GM23338 (cell line): ENCODE data around the gene MDGA2. TPM values are rescaled to one million over a fixed set of nuclear protein-coding genes. Genes with fewer than 3 reads are reported as not detected.

Experiments used
- ATAC-seq: fragments of 200-7000 bp; cut with Tn5 transposase; 3 replicates; pipeline ENCODE4 v1.9.1; 2020
- DNase-seq: peaks from one replicate; pipeline ENCODE4 v3.0.0-alpha.2; 2015; ENCODE audit warnings: low spot score
- H2AFZ ChIP-seq: fragments of 200-600 bp; sonication (generic); 2 replicates; pipeline ENCODE4 v1.8.0; 2016; ENCODE audit warnings: antibody characterized with exemption, mild to moderate bottlenecking, moderate library complexity
- H3F3A ChIP-seq: fragments of 200-600 bp; sonication (generic); replicated peaks from 2 replicates; pipeline ENCODE4 v1.8.0; 2017; ENCODE audit warnings: antibody characterized with exemption, mixed run types, low read depth
- H3K27ac ChIP-seq: fragments of 200-600 bp; sonication (generic); 2 replicates; pipeline ENCODE4 v1.6.1; 2016; ENCODE audit warnings: low read depth
- H3K27me3 ChIP-seq: fragments of 200-600 bp; sonication (generic); 2 replicates; pipeline ENCODE4 v1.8.0; 2016; ENCODE audit warnings: mild to moderate bottlenecking, mixed run types, moderate library complexity; ENCODE audit not compliant: insufficient read depth
- H3K36me3 ChIP-seq: fragments of 200-600 bp; sonication (generic); 2 replicates; pipeline ENCODE4 v1.8.0; 2016; ENCODE audit warnings: mild to moderate bottlenecking; ENCODE audit not compliant: insufficient read depth
- H3K4me1 ChIP-seq: fragments of 200-600 bp; sonication (generic); 2 replicates; pipeline ENCODE4 v1.8.0; 2016; ENCODE audit warnings: mild to moderate bottlenecking, moderate library complexity; ENCODE audit not compliant: insufficient read depth
- H3K4me2 ChIP-seq: fragments of 200-600 bp; sonication (generic); 2 replicates; pipeline ENCODE4 v1.7.1; 2017; ENCODE audit warnings: mixed run types
- H3K4me3 ChIP-seq: fragments of 200-600 bp; sonication (generic); 2 replicates; pipeline ENCODE4 v1.6.1; 2016; ENCODE audit warnings: mixed run types
- H3K79me2 ChIP-seq: fragments of 200-600 bp; sonication (generic); replicated peaks from 2 replicates; pipeline ENCODE4 v1.8.0; 2017; ENCODE audit warnings: mild to moderate bottlenecking; ENCODE audit not compliant: insufficient read depth
- H3K9me2 ChIP-seq: fragments of 200-600 bp; sonication (generic); 2 replicates; pipeline ENCODE4 v1.8.0; 2017; ENCODE audit not compliant: insufficient read depth
- H4K20me1 ChIP-seq: fragments of 200-600 bp; sonication (generic); replicated peaks from 2 replicates; pipeline ENCODE4 v1.8.0; 2017; ENCODE audit warnings: mild to moderate bottlenecking; ENCODE audit not compliant: insufficient read depth
- H3K27ac Mint-ChIP-seq: 2 replicates; pipeline ENCODE4 v1.8.0; 2020; ENCODE audit warnings: inconsistent platforms, mild to moderate bottlenecking, moderate library complexity, mixed read lengths
- H3K27me3 Mint-ChIP-seq: 3 replicates; pipeline ENCODE4 v1.8.0; 2022; ENCODE audit warnings: low read depth, mild to moderate bottlenecking, moderate library complexity, mixed read lengths, inconsistent platforms; ENCODE audit not compliant: insufficient read depth, poor library complexity
- H3K36me3 Mint-ChIP-seq: 3 replicates; pipeline ENCODE4 v1.8.0; 2021; ENCODE audit warnings: low read depth, mild to moderate bottlenecking, inconsistent platforms, moderate library complexity, mixed read lengths
- H3K4me1 Mint-ChIP-seq: 3 replicates; pipeline ENCODE4 v1.8.0; 2020; ENCODE audit warnings: mild to moderate bottlenecking, inconsistent platforms, mixed read lengths
- H3K4me3 Mint-ChIP-seq: 3 replicates; pipeline ENCODE4 v1.8.0; 2021; ENCODE audit warnings: moderate library complexity, mild to moderate bottlenecking, inconsistent platforms, mixed read lengths
- H3K9me3 Mint-ChIP-seq: 3 replicates; pipeline ENCODE4 v1.8.0; 2020; ENCODE audit warnings: moderate library complexity, mild to moderate bottlenecking, inconsistent platforms, mixed read lengths
- CREB1 ChIP-seq: fragments of 250-450 bp; sonication (Bioruptor Pico); IDR thresholded peaks from 2 replicates; pipeline ENCODE4 v1.5.0; 2020; ENCODE audit warnings: low read depth, mild to moderate bottlenecking, moderate library complexity
- EZH2 ChIP-seq: fragments of 200-600 bp; sonication (generic); IDR thresholded peaks from one replicate; pipeline ENCODE4 v1.8.0; 2017; ENCODE audit warnings: antibody characterized with exemption, mild to moderate bottlenecking, low read depth; ENCODE audit not compliant: unreplicated experiment
- EZH2phosphoT487 ChIP-seq: fragments of 200-600 bp; sonication (generic); IDR thresholded peaks from one replicate; pipeline ENCODE4 v1.8.1; 2018; ENCODE audit warnings: antibody characterized with exemption; ENCODE audit not compliant: unreplicated experiment
- JUNB ChIP-seq: IDR thresholded peaks from one replicate; pipeline ENCODE4 v1.6.1; 2016; ENCODE audit warnings: antibody characterized with exemption; ENCODE audit not compliant: unreplicated experiment
- NANOG ChIP-seq: IDR thresholded peaks from 2 replicates; pipeline ENCODE4 v1.6.1; 2016; ENCODE audit warnings: antibody characterized with exemption, borderline replicate concordance
- POLR2AphosphoS5 ChIP-seq: IDR thresholded peaks from 2 replicates; pipeline ENCODE4 v1.6.1; 2016; ENCODE audit warnings: antibody characterized with exemption, low read depth
- STAT1 ChIP-seq: IDR thresholded peaks from one replicate; pipeline ENCODE4 v1.6.1; 2016; ENCODE audit warnings: antibody characterized with exemption; ENCODE audit not compliant: unreplicated experiment
- ZNF114 ChIP-seq: fragments of 250-450 bp; sonication (Bioruptor Pico); IDR thresholded peaks from 2 replicates; pipeline ENCODE4 v1.5.0; 2020; ENCODE audit warnings: mild to moderate bottlenecking, moderate library complexity
- ZNF331 ChIP-seq: fragments of 250-450 bp; sonication (Bioruptor Pico); IDR thresholded peaks from 2 replicates; pipeline ENCODE4 v1.5.0; 2020; ENCODE audit warnings: low read depth, mild to moderate bottlenecking, moderate library complexity
- polyA plus RNA-seq: library from polyadenylated mRNA; unstranded; fragments of >200 nt; fragmentation: Nextera tagmentation; extraction: Ambion mirVana; gene quantifications from 2 replicates; pipeline ENCODE4 v1.2.1, GENCODE V29; 2016
- total RNA-seq: library from RNA; depleted of rRNA; stranded (reverse); fragments of >200 nt; shearing (Covaris generic); gene quantifications from 2 replicates; pipeline ENCODE4 v1.2.3, GENCODE V29; 2014
- TF ChIP-seq, protein P1 (sequence below), 2 experiments: fragments of 200-600 bp in 1 of 2; sonication (generic) in 1 of 2; conservative IDR thresholded peaks; 2 replicates each; pipeline versions ENCODE4 v1.5.1 to v1.6.1; 2016 to 2017; ENCODE audit warnings: antibody characterized with exemption in 2 of 2, low read depth in 2 of 2, mild to moderate bottlenecking in 2 of 2, moderate library complexity in 1 of 2
- TF ChIP-seq, protein P2 (sequence below): IDR thresholded peaks from 2 replicates; pipeline ENCODE4 v1.6.1; 2016; ENCODE audit warnings: antibody characterized with exemption
- TF ChIP-seq, protein P3 (sequence below): fragments of 250-450 bp; sonication (Bioruptor Pico); IDR thresholded peaks from 2 replicates; pipeline ENCODE4 v1.5.0; 2020; ENCODE audit warnings: mild to moderate bottlenecking, moderate library complexity
- TF ChIP-seq, protein P4 (sequence below): IDR thresholded peaks from one replicate; pipeline ENCODE4 v1.6.1; 2018; ENCODE audit warnings: antibody characterized with exemption; ENCODE audit not compliant: unreplicated experiment

Gene MDGA2
- total and polyA plus RNA-seq, 2 experiments from 2014 or later, result 0.68 to 1.7 TPM

DNA sequence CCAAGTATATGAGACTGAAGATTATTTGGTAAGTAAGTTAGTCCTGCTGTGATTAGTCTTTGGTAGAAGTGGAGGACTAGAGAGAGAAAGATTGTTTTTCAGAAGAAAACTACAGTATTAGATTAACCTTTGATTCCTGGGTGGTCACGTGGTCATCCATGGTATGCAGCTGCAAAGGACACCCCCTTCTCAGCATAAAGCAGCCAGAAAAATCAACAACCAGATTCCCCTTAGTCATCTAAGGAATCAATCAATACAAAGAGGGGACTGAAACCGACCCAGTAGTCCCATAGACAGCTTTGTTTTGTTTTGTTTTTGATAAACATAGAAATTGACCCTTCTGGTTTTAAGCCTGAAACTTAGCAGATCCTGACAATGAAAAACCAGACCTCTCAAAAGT lies 30.3 kb upstream of the MDGA2 start:
- TF ChIP-seq JUNB (no peak), EZH2phosphoT487 (no peak), ZNF331 (CRISPR knock-in tag) (no peak), NANOG (no peak), ZNF114 (CRISPR knock-in tag) (no peak), CREB1 (CRISPR knock-in tag) (no peak), EZH2 (no peak), STAT1 (no peak), POLR2AphosphoS5 (no peak)
- TF ChIP-seq, protein P1, sequence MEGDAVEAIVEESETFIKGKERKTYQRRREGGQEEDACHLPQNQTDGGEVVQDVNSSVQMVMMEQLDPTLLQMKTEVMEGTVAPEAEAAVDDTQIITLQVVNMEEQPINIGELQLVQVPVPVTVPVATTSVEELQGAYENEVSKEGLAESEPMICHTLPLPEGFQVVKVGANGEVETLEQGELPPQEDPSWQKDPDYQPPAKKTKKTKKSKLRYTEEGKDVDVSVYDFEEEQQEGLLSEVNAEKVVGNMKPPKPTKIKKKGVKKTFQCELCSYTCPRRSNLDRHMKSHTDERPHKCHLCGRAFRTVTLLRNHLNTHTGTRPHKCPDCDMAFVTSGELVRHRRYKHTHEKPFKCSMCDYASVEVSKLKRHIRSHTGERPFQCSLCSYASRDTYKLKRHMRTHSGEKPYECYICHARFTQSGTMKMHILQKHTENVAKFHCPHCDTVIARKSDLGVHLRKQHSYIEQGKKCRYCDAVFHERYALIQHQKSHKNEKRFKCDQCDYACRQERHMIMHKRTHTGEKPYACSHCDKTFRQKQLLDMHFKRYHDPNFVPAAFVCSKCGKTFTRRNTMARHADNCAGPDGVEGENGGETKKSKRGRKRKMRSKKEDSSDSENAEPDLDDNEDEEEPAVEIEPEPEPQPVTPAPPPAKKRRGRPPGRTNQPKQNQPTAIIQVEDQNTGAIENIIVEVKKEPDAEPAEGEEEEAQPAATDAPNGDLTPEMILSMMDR (conservative IDR thresholded peaks at IDR 0.05; ENCODE audit: low read depth in 2 of 2), result no peak
- TF ChIP-seq, protein P2, sequence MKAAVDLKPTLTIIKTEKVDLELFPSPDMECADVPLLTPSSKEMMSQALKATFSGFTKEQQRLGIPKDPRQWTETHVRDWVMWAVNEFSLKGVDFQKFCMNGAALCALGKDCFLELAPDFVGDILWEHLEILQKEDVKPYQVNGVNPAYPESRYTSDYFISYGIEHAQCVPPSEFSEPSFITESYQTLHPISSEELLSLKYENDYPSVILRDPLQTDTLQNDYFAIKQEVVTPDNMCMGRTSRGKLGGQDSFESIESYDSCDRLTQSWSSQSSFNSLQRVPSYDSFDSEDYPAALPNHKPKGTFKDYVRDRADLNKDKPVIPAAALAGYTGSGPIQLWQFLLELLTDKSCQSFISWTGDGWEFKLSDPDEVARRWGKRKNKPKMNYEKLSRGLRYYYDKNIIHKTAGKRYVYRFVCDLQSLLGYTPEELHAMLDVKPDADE, result no peak
- TF ChIP-seq, protein P3, sequence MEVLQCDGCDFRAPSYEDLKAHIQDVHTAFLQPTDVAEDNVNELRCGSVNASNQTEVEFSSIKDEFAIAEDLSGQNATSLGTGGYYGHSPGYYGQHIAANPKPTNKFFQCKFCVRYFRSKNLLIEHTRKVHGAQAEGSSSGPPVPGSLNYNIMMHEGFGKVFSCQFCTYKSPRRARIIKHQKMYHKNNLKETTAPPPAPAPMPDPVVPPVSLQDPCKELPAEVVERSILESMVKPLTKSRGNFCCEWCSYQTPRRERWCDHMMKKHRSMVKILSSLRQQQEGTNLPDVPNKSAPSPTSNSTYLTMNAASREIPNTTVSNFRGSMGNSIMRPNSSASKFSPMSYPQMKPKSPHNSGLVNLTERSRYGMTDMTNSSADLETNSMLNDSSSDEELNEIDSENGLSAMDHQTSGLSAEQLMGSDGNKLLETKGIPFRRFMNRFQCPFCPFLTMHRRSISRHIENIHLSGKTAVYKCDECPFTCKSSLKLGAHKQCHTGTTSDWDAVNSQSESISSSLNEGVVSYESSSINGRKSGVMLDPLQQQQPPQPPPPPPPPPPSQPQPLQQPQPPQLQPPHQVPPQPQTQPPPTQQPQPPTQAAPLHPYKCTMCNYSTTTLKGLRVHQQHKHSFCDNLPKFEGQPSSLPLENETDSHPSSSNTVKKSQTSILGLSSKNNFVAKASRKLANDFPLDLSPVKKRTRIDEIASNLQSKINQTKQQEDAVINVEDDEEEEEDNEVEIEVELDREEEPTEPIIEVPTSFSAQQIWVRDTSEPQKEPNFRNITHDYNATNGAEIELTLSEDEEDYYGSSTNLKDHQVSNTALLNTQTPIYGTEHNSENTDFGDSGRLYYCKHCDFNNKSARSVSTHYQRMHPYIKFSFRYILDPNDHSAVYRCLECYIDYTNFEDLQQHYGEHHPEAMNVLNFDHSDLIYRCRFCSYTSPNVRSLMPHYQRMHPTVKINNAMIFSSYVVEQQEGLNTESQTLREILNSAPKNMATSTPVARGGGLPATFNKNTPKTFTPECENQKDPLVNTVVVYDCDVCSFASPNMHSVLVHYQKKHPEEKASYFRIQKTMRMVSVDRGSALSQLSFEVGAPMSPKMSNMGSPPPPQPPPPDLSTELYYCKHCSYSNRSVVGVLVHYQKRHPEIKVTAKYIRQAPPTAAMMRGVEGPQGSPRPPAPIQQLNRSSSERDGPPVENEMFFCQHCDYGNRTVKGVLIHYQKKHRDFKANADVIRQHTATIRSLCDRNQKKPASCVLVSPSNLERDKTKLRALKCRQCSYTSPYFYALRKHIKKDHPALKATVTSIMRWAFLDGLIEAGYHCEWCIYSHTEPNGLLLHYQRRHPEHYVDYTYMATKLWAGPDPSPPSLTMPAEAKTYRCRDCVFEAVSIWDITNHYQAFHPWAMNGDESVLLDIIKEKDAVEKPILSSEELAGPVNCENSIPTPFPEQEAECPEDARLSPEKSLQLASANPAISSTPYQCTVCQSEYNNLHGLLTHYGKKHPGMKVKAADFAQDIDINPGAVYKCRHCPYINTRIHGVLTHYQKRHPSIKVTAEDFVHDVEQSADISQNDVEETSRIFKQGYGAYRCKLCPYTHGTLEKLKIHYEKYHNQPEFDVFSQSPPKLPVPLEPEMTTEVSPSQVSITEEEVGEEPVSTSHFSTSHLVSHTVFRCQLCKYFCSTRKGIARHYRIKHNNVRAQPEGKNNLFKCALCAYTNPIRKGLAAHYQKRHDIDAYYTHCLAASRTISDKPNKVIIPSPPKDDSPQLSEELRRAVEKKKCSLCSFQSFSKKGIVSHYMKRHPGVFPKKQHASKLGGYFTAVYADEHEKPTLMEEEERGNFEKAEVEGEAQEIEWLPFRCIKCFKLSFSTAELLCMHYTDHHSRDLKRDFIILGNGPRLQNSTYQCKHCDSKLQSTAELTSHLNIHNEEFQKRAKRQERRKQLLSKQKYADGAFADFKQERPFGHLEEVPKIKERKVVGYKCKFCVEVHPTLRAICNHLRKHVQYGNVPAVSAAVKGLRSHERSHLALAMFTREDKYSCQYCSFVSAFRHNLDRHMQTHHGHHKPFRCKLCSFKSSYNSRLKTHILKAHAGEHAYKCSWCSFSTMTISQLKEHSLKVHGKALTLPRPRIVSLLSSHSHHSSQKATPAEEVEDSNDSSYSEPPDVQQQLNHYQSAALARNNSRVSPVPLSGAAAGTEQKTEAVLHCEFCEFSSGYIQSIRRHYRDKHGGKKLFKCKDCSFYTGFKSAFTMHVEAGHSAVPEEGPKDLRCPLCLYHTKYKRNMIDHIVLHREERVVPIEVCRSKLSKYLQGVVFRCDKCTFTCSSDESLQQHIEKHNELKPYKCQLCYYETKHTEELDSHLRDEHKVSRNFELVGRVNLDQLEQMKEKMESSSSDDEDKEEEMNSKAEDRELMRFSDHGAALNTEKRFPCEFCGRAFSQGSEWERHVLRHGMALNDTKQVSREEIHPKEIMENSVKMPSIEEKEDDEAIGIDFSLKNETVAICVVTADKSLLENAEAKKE, result no peak
- TF ChIP-seq, protein P4, sequence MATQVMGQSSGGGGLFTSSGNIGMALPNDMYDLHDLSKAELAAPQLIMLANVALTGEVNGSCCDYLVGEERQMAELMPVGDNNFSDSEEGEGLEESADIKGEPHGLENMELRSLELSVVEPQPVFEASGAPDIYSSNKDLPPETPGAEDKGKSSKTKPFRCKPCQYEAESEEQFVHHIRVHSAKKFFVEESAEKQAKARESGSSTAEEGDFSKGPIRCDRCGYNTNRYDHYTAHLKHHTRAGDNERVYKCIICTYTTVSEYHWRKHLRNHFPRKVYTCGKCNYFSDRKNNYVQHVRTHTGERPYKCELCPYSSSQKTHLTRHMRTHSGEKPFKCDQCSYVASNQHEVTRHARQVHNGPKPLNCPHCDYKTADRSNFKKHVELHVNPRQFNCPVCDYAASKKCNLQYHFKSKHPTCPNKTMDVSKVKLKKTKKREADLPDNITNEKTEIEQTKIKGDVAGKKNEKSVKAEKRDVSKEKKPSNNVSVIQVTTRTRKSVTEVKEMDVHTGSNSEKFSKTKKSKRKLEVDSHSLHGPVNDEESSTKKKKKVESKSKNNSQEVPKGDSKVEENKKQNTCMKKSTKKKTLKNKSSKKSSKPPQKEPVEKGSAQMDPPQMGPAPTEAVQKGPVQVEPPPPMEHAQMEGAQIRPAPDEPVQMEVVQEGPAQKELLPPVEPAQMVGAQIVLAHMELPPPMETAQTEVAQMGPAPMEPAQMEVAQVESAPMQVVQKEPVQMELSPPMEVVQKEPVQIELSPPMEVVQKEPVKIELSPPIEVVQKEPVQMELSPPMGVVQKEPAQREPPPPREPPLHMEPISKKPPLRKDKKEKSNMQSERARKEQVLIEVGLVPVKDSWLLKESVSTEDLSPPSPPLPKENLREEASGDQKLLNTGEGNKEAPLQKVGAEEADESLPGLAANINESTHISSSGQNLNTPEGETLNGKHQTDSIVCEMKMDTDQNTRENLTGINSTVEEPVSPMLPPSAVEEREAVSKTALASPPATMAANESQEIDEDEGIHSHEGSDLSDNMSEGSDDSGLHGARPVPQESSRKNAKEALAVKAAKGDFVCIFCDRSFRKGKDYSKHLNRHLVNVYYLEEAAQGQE, result no peak
- DNase-seq (no peak), ATAC-seq (no peak)
- Histone ChIP-seq H4K20me1 (no peaks in the 10 kb centered on the region), H3K27ac (no peak overlapping the region), H3K4me1 (no peaks in the 10 kb centered on the region), H2AFZ (no peak overlapping the region), H3K36me3 (no peaks in the 10 kb centered on the region), H3F3A (no peaks in the 10 kb centered on the region), H3K4me3 (no peak overlapping the region), H3K4me2 (no peak overlapping the region), H3K27me3 (no peaks in the 10 kb centered on the region), H3K9me2 (peaks cover 6% of the 10 kb centered on the region), H3K79me2 (no peaks in the 10 kb centered on the region)
- Mint-ChIP-seq H3K9me3 (peaks cover 6% of the 10 kb centered on the region; the same call in 2 of the 3 replicates), H3K27me3 (no peaks in the 10 kb centered on the region), H3K4me1 (no peaks in the 10 kb centered on the region), H3K36me3 (no peaks in the 10 kb centered on the region), H3K27ac (no peak overlapping the region), H3K4me3 (no peak overlapping the region)
